Body of pancreas (tissue), 4 donors: Measurements from ENCODE around the gene SLX9. TPM values are rescaled to one million over a fixed set of nuclear protein-coding genes. Genes with fewer than 3 reads are reported as not detected.
"Not testable (repeated sequence)": the region's sequence is repeated elsewhere in the genome, so short reads cannot be mapped to it uniquely, and the experiment has no call there.

Experiments
- ATAC-seq: fragments of 150-250 bp; one replicate; pipeline ENCODE4 v1.9.1; 2016
- DNase-seq, 4 donors: peaks; one replicate each; pipeline ENCODE4 v3.0.0-alpha.2; 2019
- H3K27ac ChIP-seq, 4 donors: fragments of 200-600 bp; sonication (generic); 1 replicate in 3 of 4; 2 replicates in 1 of 4; pipeline versions ENCODE4 v1.5.1 to v1.6.1; 2016 to 2019; ENCODE audit warnings: mild to moderate bottlenecking in 1 of 4, mixed read lengths in 1 of 4, moderate library complexity in 1 of 4
- H3K27me3 ChIP-seq, 2 donors: fragments of 200-600 bp; sonication (generic); one replicate each; pipeline ENCODE4 v1.6.0; 2016; ENCODE audit warnings: mild to moderate bottlenecking in 1 of 2
- H3K36me3 ChIP-seq, 2 donors: fragments of 200-600 bp; sonication (generic); replicated peaks in 1 of 2; 2 replicates each; pipeline ENCODE4 v1.5.1; 2016; ENCODE audit warnings: low read depth in 2 of 2; ENCODE audit not compliant: insufficient read depth in 1 of 2
- H3K4me1 ChIP-seq: fragments of 200-600 bp; sonication (generic); one replicate; pipeline ENCODE4 v1.6.0; 2016
- H3K4me3 ChIP-seq, 2 donors: fragments of 200-600 bp; sonication (generic); 1 replicate in 1 of 2; 2 replicates in 1 of 2; pipeline ENCODE4 v1.5.1; 2016 to 2019
- H3K9me3 ChIP-seq, 3 donors: fragments of 200-600 bp; sonication (generic); 1 replicate in 2 of 3; 2 replicates in 1 of 3; pipeline ENCODE4 v1.5.1; 2016
- POLR2A ChIP-seq, 3 donors: fragments of 450-650 bp; IDR thresholded peaks; one replicate each; pipeline ENCODE4 v1.6.1; 2016; ENCODE audit warnings: antibody characterized with exemption in 3 of 3, mild to moderate bottlenecking in 2 of 3
- WGBS, 2 donors: methylation state at CpG; one replicate each; pipeline ENCODE4 v1.1.5; 2017; 5-methylcytosine and 5-hydroxymethylcytosine counted together
- intact Hi-C: fragments of 100-400 bp; cut with DNase I; formaldehyde crosslinking; loops from one replicate; pipeline ENCODE4 v1.15.1; 2023
- total RNA-seq, 2 donors: library from RNA; depleted of rRNA; stranded (reverse); fragments of >200 nt; gene quantifications; one replicate each; pipeline ENCODE4 v1.1.0, GENCODE V29; 2016
- TF ChIP-seq, protein P1 (sequence below), 7 experiments: fragments of 450-650 bp in 4 of 7; fragments of 200-600 bp in 3 of 7; sonication (generic) in 3 of 7; IDR thresholded peaks; one replicate each; pipeline ENCODE4 v1.5.1; 2016 to 2019; ENCODE audit warnings: antibody characterized with exemption in 7 of 7

The SLX9 gene
- total RNA-seq, 2 donors from 2014 or later: 5.6 to 9.3 TPM

DNA sequence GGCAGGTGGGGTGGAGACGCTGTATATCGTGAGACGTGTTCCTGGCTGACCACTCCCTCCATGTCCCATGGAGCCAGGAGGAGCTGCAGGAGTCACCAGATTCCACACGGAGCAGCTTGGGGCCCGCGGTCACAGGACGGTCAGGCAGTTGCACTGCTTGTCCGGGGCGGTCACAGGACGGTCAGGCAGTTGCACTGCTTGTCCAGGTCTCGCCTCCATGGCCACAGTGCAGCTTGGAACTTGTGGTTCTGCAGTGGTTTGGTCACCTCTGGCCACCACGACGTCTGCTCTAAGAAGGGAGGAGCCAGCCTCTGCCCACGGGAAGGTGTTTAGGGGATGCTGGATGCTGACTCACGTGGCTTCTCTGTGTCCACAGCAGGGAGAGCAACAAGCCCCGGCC, 33.0 kb downstream of the SLX9 start:
- DNase-seq (no peak), ATAC-seq (no peak)
- TF ChIP-seq POLR2A (IDR thresholded peaks at IDR 0.05): no peak
- TF ChIP-seq, protein P1, sequence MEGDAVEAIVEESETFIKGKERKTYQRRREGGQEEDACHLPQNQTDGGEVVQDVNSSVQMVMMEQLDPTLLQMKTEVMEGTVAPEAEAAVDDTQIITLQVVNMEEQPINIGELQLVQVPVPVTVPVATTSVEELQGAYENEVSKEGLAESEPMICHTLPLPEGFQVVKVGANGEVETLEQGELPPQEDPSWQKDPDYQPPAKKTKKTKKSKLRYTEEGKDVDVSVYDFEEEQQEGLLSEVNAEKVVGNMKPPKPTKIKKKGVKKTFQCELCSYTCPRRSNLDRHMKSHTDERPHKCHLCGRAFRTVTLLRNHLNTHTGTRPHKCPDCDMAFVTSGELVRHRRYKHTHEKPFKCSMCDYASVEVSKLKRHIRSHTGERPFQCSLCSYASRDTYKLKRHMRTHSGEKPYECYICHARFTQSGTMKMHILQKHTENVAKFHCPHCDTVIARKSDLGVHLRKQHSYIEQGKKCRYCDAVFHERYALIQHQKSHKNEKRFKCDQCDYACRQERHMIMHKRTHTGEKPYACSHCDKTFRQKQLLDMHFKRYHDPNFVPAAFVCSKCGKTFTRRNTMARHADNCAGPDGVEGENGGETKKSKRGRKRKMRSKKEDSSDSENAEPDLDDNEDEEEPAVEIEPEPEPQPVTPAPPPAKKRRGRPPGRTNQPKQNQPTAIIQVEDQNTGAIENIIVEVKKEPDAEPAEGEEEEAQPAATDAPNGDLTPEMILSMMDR (IDR thresholded peaks at IDR 0.05): no peak
- no peaks in the 10 kb centered on the region for H3K4me1 ChIP-seq
- no peaks in the 10 kb centered on the region for H3K36me3 ChIP-seq
- H3K27me3 ChIP-seq: no peaks in the 10 kb centered on the region
- H3K9me3 ChIP-seq: no peaks in the 10 kb centered on the region
- 83 to 90% methylated on average over 2 to 16 of the region's 16 CpGs for WGBS, 2 donors
- H3K4me3 ChIP-seq: no peak overlapping the region
- H3K27ac ChIP-seq: no peak overlapping the region
- intact Hi-C loops: no loop called here

DNA sequence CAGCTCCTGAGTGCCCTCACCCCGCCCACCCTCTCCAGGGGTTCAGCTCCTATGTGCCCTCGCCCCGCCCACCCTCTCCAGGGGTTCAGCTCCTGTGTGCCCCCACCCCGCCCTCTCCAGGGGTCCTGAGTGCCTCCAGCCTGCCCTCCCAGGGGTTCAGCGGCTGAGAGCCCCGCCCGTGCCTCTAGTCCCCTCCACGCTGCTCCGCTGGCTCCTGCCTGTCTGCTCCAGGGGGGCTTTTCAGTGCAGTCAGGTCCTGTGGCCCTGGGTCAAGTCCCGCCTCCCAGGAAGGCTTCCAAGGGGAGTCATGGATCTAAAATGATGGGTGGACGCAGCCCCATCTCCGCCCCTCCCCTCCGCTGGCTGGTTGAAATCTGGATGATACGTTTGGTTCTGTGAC, 33.8 kb downstream of the SLX9 start:
- Histone ChIP-seq H3K4me1 (no peaks in the 10 kb centered on the region), H3K27ac (no peak overlapping the region), H3K4me3 (no peak overlapping the region), H3K27me3 (no peaks in the 10 kb centered on the region), H3K9me3 (no peaks in the 10 kb centered on the region), H3K36me3 (no peaks in the 10 kb centered on the region)
- ATAC-seq: no peak
- TF ChIP-seq POLR2A (IDR thresholded peaks at IDR 0.05): no peak
- TF ChIP-seq, protein P1 (IDR thresholded peaks at IDR 0.05): no peak
- DNase-seq: no peak
- 93 to 100% methylated on average over 3 to 10 of the region's 14 CpGs for WGBS, 2 donors
- intact Hi-C loops: no loop called here

DNA sequence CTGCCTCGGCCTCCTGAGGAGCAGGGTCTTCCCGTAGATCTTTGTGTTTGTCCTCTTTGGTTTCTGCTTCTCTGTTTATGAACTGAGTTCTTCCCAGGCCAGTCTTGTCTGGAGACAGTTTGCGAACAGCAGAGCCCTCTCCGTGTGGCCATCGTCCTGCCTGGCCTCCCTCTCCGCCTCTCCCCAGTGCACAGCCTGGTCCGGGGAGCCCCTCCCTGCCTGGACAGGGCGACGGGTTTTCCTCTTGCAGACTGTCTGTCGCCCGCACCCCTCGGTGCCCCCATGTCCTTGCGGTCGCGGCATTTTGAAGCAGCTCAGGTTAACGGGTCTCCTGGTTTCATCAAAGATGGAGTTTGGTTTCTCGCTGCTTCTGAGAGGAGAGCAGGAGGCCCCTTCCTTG, 34.8 kb downstream of the SLX9 start:
- Histone ChIP-seq H3K36me3 (no peaks in the 10 kb centered on the region), H3K27ac (no peak overlapping the region), H3K4me1 (no peaks in the 10 kb centered on the region), H3K27me3 (no peaks in the 10 kb centered on the region), H3K4me3 (no peak overlapping the region), H3K9me3 (no peaks in the 10 kb centered on the region)
- DNase-seq (no peak), ATAC-seq (no peak)
- intact Hi-C loops: no loop called here
- WGBS, 2 donors: 92 to 93% methylated on average over 14 to 17 of the region's 17 CpGs
- TF ChIP-seq, protein P1 (IDR thresholded peaks at IDR 0.05): no peak
- TF ChIP-seq POLR2A (IDR thresholded peaks at IDR 0.05): no peak

DNA sequence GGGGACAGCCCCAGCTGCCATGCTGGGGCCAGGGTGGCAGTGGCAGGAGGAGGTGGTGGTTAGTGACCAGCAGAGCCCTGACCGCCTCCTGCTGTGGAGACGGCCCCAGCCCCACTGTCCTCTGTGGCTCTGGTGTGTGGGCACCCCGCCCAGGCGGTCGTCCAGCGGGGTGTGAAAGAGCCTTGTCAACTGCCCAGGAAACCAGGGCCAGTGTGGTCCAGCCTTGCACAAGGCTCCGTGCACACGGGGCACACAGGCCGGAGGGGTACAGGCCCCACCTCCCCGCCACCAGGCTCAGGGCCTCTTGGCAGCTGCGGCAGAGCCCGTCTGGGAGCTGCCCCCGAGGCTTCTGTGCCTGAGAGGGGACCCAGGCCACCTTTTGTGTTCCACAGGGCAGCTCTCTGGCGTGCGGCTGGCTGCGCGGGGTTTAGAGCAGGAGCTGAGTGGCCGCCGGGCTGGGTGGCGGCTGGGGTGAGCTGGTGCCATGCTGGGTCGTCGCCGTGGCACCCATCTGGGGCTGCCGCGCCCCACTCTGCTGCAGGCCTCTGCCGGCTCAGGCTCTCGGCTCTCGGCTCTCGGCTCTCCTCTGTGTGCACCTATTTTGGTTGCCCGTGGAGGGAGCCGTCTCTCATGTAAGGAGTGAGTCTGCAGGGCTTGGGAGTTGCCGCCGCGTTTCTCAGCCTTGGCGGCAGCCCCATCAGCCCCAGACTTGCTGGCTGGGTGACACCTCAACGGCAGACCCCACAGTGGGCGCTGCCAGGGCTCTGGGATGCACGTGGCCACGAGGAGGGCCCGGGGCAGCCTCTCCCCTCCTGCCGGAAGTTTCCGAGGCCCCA, 36.1 kb downstream of the SLX9 start:
- no peaks in the 10 kb centered on the region for H3K36me3 ChIP-seq
- no peak for DNase-seq
- H3K4me1 ChIP-seq: no peaks in the 10 kb centered on the region
- no peaks in the 10 kb centered on the region for H3K27me3 ChIP-seq
- WGBS, 2 donors: 80 to 91% methylated on average over 1 to 34 of the region's 42 CpGs
- no peak overlapping the region for H3K27ac ChIP-seq
- no peaks in the 10 kb centered on the region for H3K9me3 ChIP-seq
- TF ChIP-seq POLR2A (IDR thresholded peaks at IDR 0.05): no peak
- TF ChIP-seq, protein P1 (IDR thresholded peaks at IDR 0.05): no peak
- intact Hi-C loops: no loop called here
- no peak overlapping the region for H3K4me3 ChIP-seq
- no peak for ATAC-seq

DNA sequence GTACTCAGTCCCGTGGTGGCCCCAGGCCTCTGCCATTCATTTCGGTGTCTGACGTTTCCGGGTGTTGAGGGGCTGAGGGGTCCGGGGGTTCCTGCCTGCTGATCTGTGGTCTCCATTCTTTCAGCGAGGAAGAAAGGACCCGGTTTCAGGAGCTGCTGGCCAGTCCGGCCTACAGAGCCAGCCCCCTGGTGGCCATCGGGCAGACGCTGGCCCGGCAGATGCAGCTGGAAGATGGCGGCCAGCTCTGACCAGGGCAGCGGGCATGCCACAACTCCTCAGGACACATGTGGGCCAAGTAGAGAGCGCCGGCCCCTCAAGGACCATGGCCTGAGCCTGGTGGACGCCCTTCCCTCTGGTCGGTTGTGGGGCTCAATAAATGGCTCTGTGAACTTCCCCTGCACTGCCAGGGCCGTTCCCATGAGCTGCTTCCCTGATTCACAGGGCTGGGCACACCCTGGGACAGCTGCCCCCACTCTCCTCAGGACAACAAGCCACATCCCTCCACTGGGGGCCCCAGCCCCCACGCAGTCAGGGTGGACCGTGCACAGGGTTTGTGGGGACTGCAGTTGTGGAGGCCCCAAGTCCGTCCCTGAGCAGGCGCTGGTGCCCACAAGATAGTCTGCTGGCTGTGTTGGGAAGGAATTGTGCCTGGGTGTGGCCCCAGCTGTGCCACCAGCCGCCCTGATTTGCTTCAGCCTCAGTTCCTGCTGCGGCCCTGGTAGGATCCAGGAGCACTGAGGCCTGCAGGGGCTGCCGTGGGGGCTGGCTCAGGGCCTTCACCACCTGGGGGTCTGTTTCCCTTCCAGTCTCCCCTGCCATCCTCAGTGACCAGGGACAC, 36.9 kb downstream of the SLX9 start:
- H3K27me3 ChIP-seq, intact Hi-C loops, H3K4me1 ChIP-seq, H3K9me3 ChIP-seq, H3K27ac ChIP-seq, H3K36me3 ChIP-seq, DNase-seq, H3K4me3 ChIP-seq, ATAC-seq: not testable (repeated sequence)
- 89 to 95% methylated on average over 11 to 25 of the region's 25 CpGs for WGBS, 2 donors
